Anterior cingulate cortex (tissue), 58 donors: ENCODE measurements around the gene MRC2.

Experiments
- DNase-seq, 58 donors: peaks; one replicate each; lab custom pipeline; 2025; lab: John Stamatoyannopoulos, UW

Gene MRC2

GRCh38 chr17:62631936-62632924 lies 4.8 kb downstream of the MRC2 start:
- DNase-seq, result no peak

- DNase-seq, result no peak
Observed at GRCh38 chr17:62637809-62638208, 10.3 kb downstream of the MRC2 start.

- no peak for DNase-seq
Observed at GRCh38 chr17:62641153-62641552, 13.7 kb downstream of the MRC2 start.

- no peak for DNase-seq
Observed at GRCh38 chr17:62641951-62642350, 14.5 kb downstream of the MRC2 start.

GRCh38 chr17:62643496-62643895 lies 16.0 kb downstream of the MRC2 start:
- DNase-seq, result no peak

- no peak for DNase-seq
Observed at GRCh38 chr17:62644487-62645173, 17.2 kb downstream of the MRC2 start.

GRCh38 chr17:62648251-62648955 lies 20.9 kb downstream of the MRC2 start:
- no peak for DNase-seq

- no peak for DNase-seq
Observed at GRCh38 chr17:62648956-62649294, 21.5 kb downstream of the MRC2 start.

- DNase-seq, result no peak
Observed at GRCh38 chr17:62649570-62649969, 22.1 kb downstream of the MRC2 start.

GRCh38 chr17:62650587-62650986 lies 23.1 kb downstream of the MRC2 start:
- no peak for DNase-seq

- peak in 22 of 58 donors; percentile 10 to 41 (median 26) for DNase-seq
Observed at GRCh38 chr17:62652251-62653001, 25.0 kb downstream of the MRC2 start.

GRCh38 chr17:62653002-62653825 lies 25.7 kb downstream of the MRC2 start:
- DNase-seq, result peak in 36 of 58 donors; percentile 17 to 60 (median 30)

GRCh38 chr17:62653826-62654761 lies 26.6 kb downstream of the MRC2 start:
- no peak for DNase-seq

- no peak for DNase-seq
Observed at GRCh38 chr17:62655656-62656055, 28.2 kb downstream of the MRC2 start.

GRCh38 chr17:62656446-62656845 lies 29.0 kb downstream of the MRC2 start:
- no peak for DNase-seq

GRCh38 chr17:62657145-62657665 lies 29.7 kb downstream of the MRC2 start:
- no peak for DNase-seq

- peak in 2 of 58 donors; percentile 17 to 19 for DNase-seq
Observed at GRCh38 chr17:62657690-62658089, 30.2 kb downstream of the MRC2 start.
